ENCODE data around the gene NEMP2. TPM values are rescaled to one million over a fixed set of nuclear protein-coding genes. Genes with fewer than 3 reads are reported as not detected.
A peak's percentile ranks its signal among the peaks of the same experiment; 100 is the strongest.

The NEMP2 gene
- total and polyA plus RNA-seq, 7 donors = 0.21 to 2.0 (median 0.86) TPM

GRCh38 chr2:190533175-190533967 is 1.2 kb downstream of the NEMP2 start:
- 56 to 83% (median 57%) methylated on average over 10 of the region's 10 CpGs for WGBS, 3 donors
- Histone ChIP-seq H3K36me3 (ENCODE audit: insufficient read depth in 1 of 2, low read depth in 1 of 2) (no peaks in the 10 kb centered on the region), H3K4me1 (no peaks in the 10 kb centered on the region), H3K9me3 (no peaks in the 10 kb centered on the region), H3K27ac (peak overlapping the region; percentile 94), H3K4me3 (peak overlapping the region; percentile 93), H3K27me3 (ENCODE audit: insufficient read depth in 3 of 3, low read length in 2 of 3) (no peaks in the 10 kb centered on the region)
- intact Hi-C loops (cut with DNase I) = loop anchor here in 1 of 2 donors (5.0 kb wide), 1 partner anchor 119 kb away; no protein-coding TSS in a partner anchor
- no peak for TF ChIP-seq CTCF (IDR thresholded peaks at IDR 0.05)
- no peak for DNase-seq
- peak in 1 of 4 donors; percentile 2 for ATAC-seq

GRCh38 chr2:190532581-190532980 is 1.9 kb downstream of the NEMP2 start:
- H3K36me3 ChIP-seq (ENCODE audit: insufficient read depth in 1 of 2, low read depth in 1 of 2) = no peaks in the 10 kb centered on the region
- H3K27ac ChIP-seq = no peak overlapping the region
- 32 to 56% (median 41%) methylated on average over 4 of the region's 4 CpGs for WGBS, 3 donors
- ATAC-seq (no peak), DNase-seq (no peak)
- no peak for TF ChIP-seq CTCF (IDR thresholded peaks at IDR 0.05)
- intact Hi-C loops (cut with DNase I) = loop anchor here in 1 of 2 donors (5.0 kb wide), 1 partner anchor 120 kb away; no protein-coding TSS in a partner anchor
- no peaks in the 10 kb centered on the region for H3K27me3 ChIP-seq (ENCODE audit: insufficient read depth in 3 of 3, low read length in 2 of 3)
- H3K9me3 ChIP-seq = no peaks in the 10 kb centered on the region
- H3K4me3 ChIP-seq = no peak overlapping the region
- H3K4me1 ChIP-seq = no peaks in the 10 kb centered on the region

- no peaks in the 10 kb centered on the region for H3K36me3 ChIP-seq (ENCODE audit: insufficient read depth in 1 of 2, low read depth in 1 of 2)
- H3K9me3 ChIP-seq = no peaks in the 10 kb centered on the region
- 45 to 58% (median 49%) methylated on average over 6 of the region's 6 CpGs for WGBS, 3 donors
- H3K4me1 ChIP-seq = no peaks in the 10 kb centered on the region
- no peak for DNase-seq
- no peak overlapping the region for H3K4me3 ChIP-seq
- intact Hi-C loops (cut with DNase I) = loop anchor here in 1 of 2 donors (5.0 kb wide), 1 partner anchor 122 kb away; no protein-coding TSS in a partner anchor
- TF ChIP-seq CTCF (IDR thresholded peaks at IDR 0.05) = no peak
- ATAC-seq = no peak
- no peaks in the 10 kb centered on the region for H3K27me3 ChIP-seq (ENCODE audit: insufficient read depth in 3 of 3, low read length in 2 of 3)
- peak overlapping the region; percentile 26 for H3K27ac ChIP-seq
These were observed 4.1 kb downstream of the NEMP2 start for GRCh38 chr2:190530248-190530900.

- no peak for TF ChIP-seq CTCF (IDR thresholded peaks at IDR 0.05)
- no peaks in the 10 kb centered on the region for H3K9me3 ChIP-seq
- intact Hi-C loops (cut with DNase I) = loop anchor here in 1 of 2 donors (5.0 kb wide), 1 partner anchor 123 kb away; no protein-coding TSS in a partner anchor
- DNase-seq = no peak
- WGBS, 3 donors = 33 to 52% (median 45%) methylated on average over 3 of the region's 3 CpGs
- no peak overlapping the region for H3K27ac ChIP-seq
- H3K4me3 ChIP-seq = no peak overlapping the region
- H3K4me1 ChIP-seq = no peaks in the 10 kb centered on the region
- no peaks in the 10 kb centered on the region for H3K27me3 ChIP-seq (ENCODE audit: insufficient read depth in 3 of 3, low read length in 2 of 3)
- H3K36me3 ChIP-seq (ENCODE audit: insufficient read depth in 1 of 2, low read depth in 1 of 2) = no peaks in the 10 kb centered on the region
- no peak for ATAC-seq
These were observed 4.9 kb downstream of the NEMP2 start for GRCh38 chr2:190529486-190530247.
